K562 (cell line): ENCODE measurements around the gene KMO. TPM values are rescaled to one million over a fixed set of nuclear protein-coding genes. Genes with fewer than 3 reads are reported as not detected.

ENCODE experiments used
- NONO ChIP-seq, 2 experiments: fragments of 200-400 bp in 1 of 2; fragments of 450-650 bp in 1 of 2; formaldehyde crosslinking in 1 of 2; IDR thresholded peaks; 2 replicates each; pipeline ENCODE4 v1.6.1; 2017; ENCODE audit warnings: low read depth in 2 of 2, mild to moderate bottlenecking in 2 of 2, moderate library complexity in 2 of 2, low read length in 1 of 2
- RBM15 ChIP-seq: fragments of 200-400 bp; formaldehyde crosslinking; IDR thresholded peaks from 2 replicates; pipeline ENCODE4 v1.6.1; 2018; ENCODE audit warnings: mild to moderate bottlenecking, low read length, moderate library complexity; ENCODE audit not compliant: insufficient read depth
- RBM22 ChIP-seq: fragments of 200-400 bp; formaldehyde crosslinking; IDR thresholded peaks from 2 replicates; pipeline ENCODE4 v1.6.1; 2018; ENCODE audit warnings: low read length, low read depth; ENCODE audit not compliant: poor library complexity, severe bottlenecking
- SMAD4 ChIP-seq: fragments of 250-450 bp; sonication (Bioruptor Pico); conservative IDR thresholded peaks from 2 replicates; pipeline ENCODE4 v1.8.0; 2021; ENCODE audit warnings: inconsistent platforms, mild to moderate bottlenecking, moderate library complexity
- SNIP1 ChIP-seq: fragments of 450-650 bp; IDR thresholded peaks from 2 replicates; pipeline ENCODE4 v1.7.1; 2017; ENCODE audit warnings: low read depth, mild to moderate bottlenecking
- ZNF274 ChIP-seq: IDR thresholded peaks from 2 replicates; pipeline ENCODE4 v1.6.1; 2011; ENCODE audit warnings: low read depth, mild to moderate bottlenecking, low read length, moderate library complexity, borderline replicate concordance
- ZNF277 ChIP-seq: fragments of 250-450 bp; sonication (Bioruptor Pico); IDR thresholded peaks from 2 replicates; pipeline ENCODE4 v1.8.0; 2022; ENCODE audit warnings: inconsistent platforms, mild to moderate bottlenecking, moderate library complexity, borderline replicate concordance
- polyA plus RNA-seq, 8 experiments: library from polyadenylated mRNA; depleted of rRNA in 4 of 8; stranded (reverse) in 5 of 8; unstranded in 3 of 8; fragments of >200 nt; fragmentation: Nextera tagmentation in 2 of 8; fragmentation: Illumina TruSeq in 1 of 8; extraction: Ambion mirVana in 2 of 8; extraction: Trizol in 1 of 8; gene quantifications; 2 replicates each; pipeline versions ENCODE4 v1.2.1 to v1.2.3, GENCODE V29; 2011 to 2014; ENCODE audit warnings: inconsistent platforms in 1 of 8, missing spikeins in 1 of 8
- total RNA-seq, 7 experiments: library from RNA; depleted of rRNA in 6 of 7; stranded (reverse); fragments of >200 nt in 6 of 7; fragmentation: Illumina TruSeq in 2 of 7; extraction: Trizol in 2 of 7; gene quantifications; 2 replicates each; pipeline versions ENCODE4 v1.2.1 to v1.2.3, GENCODE V29; 2011 to 2021; ENCODE audit warnings: low replicate concordance in 1 of 7
- TF ChIP-seq, protein P1 (sequence below), 2 experiments: fragments of 450-650 bp in 1 of 2; sonication (generic) in 1 of 2; formaldehyde crosslinking in 1 of 2; IDR thresholded peaks; 2 replicates each; pipeline versions ENCODE4 v1.7.1 to v1.9.0; 2016 to 2022; ENCODE audit warnings: inconsistent platforms in 1 of 2, mild to moderate bottlenecking in 1 of 2, missing genetic modification reagents in 1 of 2
- TF ChIP-seq, protein P2 (sequence below): sonication (generic); formaldehyde crosslinking; IDR thresholded peaks from 2 replicates; pipeline ENCODE4 v1.8.0; 2023; ENCODE audit warnings: missing genetic modification reagents, mild to moderate bottlenecking, borderline replicate concordance

Gene KMO
- total and polyA plus RNA-seq, 9 of the 15 experiments (the other 6 are each of a cell fraction or from before 2014, with no cell fraction given): 0.01 to 0.11 (median 0.01) TPM; not detected in 6

DNA sequence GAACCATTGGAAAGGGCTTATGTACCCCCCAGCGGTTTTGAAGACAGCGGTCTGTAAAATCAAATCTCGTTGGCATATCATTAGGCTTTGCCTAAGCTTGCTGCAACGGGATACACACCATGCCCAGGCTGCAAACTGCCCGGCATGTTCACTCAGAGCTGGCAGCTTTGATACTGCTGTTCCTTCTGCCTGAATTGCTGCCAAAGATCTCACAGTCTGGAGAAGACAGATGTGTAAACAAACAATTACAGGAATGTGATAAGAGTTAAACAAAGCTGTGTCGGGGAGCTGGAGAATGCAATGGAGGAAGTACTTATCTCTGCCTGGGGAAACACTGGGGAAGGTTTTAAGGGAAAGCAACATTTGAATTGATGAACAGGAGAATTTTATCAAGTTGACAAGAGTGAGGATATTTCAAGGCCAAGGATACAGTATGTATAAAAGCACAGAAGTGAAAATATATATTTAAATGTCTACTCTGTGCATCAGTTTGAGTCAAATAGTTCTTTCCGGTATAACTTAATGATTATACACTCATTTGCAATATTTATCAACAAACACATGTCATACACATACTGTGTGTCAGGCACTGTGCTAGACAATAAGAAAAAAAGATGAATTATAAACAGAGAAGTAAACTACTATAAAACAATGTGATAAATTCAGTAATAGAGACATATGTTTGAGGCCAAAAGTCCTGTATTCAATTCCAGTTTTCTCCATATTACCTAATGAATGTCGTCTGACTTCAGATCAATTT lies 78.1 kb downstream of the KMO start (continued):
- TF ChIP-seq, protein P1, sequence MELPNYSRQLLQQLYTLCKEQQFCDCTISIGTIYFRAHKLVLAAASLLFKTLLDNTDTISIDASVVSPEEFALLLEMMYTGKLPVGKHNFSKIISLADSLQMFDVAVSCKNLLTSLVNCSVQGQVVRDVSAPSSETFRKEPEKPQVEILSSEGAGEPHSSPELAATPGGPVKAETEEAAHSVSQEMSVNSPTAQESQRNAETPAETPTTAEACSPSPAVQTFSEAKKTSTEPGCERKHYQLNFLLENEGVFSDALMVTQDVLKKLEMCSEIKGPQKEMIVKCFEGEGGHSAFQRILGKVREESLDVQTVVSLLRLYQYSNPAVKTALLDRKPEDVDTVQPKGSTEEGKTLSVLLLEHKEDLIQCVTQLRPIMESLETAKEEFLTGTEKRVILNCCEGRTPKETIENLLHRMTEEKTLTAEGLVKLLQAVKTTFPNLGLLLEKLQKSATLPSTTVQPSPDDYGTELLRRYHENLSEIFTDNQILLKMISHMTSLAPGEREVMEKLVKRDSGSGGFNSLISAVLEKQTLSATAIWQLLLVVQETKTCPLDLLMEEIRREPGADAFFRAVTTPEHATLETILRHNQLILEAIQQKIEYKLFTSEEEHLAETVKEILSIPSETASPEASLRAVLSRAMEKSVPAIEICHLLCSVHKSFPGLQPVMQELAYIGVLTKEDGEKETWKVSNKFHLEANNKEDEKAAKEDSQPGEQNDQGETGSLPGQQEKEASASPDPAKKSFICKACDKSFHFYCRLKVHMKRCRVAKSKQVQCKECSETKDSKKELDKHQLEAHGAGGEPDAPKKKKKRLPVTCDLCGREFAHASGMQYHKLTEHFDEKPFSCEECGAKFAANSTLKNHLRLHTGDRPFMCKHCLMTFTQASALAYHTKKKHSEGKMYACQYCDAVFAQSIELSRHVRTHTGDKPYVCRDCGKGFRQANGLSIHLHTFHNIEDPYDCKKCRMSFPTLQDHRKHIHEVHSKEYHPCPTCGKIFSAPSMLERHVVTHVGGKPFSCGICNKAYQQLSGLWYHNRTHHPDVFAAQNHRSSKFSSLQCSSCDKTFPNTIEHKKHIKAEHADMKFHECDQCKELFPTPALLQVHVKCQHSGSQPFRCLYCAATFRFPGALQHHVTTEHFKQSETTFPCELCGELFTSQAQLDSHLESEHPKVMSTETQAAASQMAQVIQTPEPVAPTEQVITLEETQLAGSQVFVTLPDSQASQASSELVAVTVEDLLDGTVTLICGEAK (IDR thresholded peaks at IDR 0.05): peak; percentile 26; the same call in 1 of the 2 replicates
- TF ChIP-seq, protein P1 (CRISPR knock-in tag; IDR thresholded peaks at IDR 0.05): no peak
- no peak for TF ChIP-seq ZNF277 (CRISPR knock-in tag)
- no peak for TF ChIP-seq RBM15
- no peak for TF ChIP-seq SMAD4 (CRISPR knock-in tag)
- TF ChIP-seq ZNF274: no peak
- TF ChIP-seq, protein P2, sequence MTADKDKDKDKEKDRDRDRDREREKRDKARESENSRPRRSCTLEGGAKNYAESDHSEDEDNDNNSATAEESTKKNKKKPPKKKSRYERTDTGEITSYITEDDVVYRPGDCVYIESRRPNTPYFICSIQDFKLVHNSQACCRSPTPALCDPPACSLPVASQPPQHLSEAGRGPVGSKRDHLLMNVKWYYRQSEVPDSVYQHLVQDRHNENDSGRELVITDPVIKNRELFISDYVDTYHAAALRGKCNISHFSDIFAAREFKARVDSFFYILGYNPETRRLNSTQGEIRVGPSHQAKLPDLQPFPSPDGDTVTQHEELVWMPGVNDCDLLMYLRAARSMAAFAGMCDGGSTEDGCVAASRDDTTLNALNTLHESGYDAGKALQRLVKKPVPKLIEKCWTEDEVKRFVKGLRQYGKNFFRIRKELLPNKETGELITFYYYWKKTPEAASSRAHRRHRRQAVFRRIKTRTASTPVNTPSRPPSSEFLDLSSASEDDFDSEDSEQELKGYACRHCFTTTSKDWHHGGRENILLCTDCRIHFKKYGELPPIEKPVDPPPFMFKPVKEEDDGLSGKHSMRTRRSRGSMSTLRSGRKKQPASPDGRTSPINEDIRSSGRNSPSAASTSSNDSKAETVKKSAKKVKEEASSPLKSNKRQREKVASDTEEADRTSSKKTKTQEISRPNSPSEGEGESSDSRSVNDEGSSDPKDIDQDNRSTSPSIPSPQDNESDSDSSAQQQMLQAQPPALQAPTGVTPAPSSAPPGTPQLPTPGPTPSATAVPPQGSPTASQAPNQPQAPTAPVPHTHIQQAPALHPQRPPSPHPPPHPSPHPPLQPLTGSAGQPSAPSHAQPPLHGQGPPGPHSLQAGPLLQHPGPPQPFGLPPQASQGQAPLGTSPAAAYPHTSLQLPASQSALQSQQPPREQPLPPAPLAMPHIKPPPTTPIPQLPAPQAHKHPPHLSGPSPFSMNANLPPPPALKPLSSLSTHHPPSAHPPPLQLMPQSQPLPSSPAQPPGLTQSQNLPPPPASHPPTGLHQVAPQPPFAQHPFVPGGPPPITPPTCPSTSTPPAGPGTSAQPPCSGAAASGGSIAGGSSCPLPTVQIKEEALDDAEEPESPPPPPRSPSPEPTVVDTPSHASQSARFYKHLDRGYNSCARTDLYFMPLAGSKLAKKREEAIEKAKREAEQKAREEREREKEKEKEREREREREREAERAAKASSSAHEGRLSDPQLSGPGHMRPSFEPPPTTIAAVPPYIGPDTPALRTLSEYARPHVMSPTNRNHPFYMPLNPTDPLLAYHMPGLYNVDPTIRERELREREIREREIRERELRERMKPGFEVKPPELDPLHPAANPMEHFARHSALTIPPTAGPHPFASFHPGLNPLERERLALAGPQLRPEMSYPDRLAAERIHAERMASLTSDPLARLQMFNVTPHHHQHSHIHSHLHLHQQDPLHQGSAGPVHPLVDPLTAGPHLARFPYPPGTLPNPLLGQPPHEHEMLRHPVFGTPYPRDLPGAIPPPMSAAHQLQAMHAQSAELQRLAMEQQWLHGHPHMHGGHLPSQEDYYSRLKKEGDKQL (CRISPR knock-in tag): no peak
- peak in 1 of 2 experiments; percentile 46; a peak in 1 of 4 replicates for TF ChIP-seq NONO (IDR thresholded peaks at IDR 0.05; ENCODE audit: low read depth in 2 of 2, low read length in 1 of 2)
- no peak for TF ChIP-seq SNIP1
- TF ChIP-seq RBM22: no peak
